WERI-Rb-1 (cell line): ENCODE data around the gene FAM234B.
A peak's percentile ranks its signal among the peaks of the same experiment; 100 is the strongest.

Experiments
- DNase-seq: peaks from one replicate; pipeline ENCODE4 v3.0.0-alpha.2; 2020
- H3K27ac ChIP-seq: fragments of 250-450 bp; sonication (Bioruptor Pico); 2 replicates; pipeline ENCODE4 v1.5.1; 2020; ENCODE audit warnings: mild to moderate bottlenecking, moderate library complexity
- H3K27me3 ChIP-seq: fragments of 250-450 bp; sonication (Bioruptor Pico); 2 replicates; pipeline ENCODE4 v1.5.1; 2021; ENCODE audit warnings: mild to moderate bottlenecking, low read depth, moderate library complexity; ENCODE audit not compliant: insufficient read depth, severe bottlenecking
- H3K36me3 ChIP-seq: fragments of 250-450 bp; sonication (Bioruptor Pico); 2 replicates; pipeline ENCODE4 v1.5.1; 2020; ENCODE audit warnings: mild to moderate bottlenecking, moderate library complexity
- H3K4me3 ChIP-seq: 2 replicates; pipeline ENCODE4 v1.5.1; 2011; ENCODE audit warnings: low read depth, mild to moderate bottlenecking, control low read depth, low read length
- H3K9me3 ChIP-seq: fragments of 250-450 bp; sonication (Bioruptor Pico); 2 replicates; pipeline ENCODE4 v1.5.1; 2021; ENCODE audit warnings: mild to moderate bottlenecking, moderate library complexity; ENCODE audit not compliant: severe bottlenecking
- CTCF ChIP-seq: IDR thresholded peaks from 2 replicates; pipeline ENCODE4 v1.5.1; 2011; ENCODE audit warnings: low read depth, mild to moderate bottlenecking, control low read depth, inconsistent platforms, low read length

The FAM234B gene

GRCh38 chr12:13008741-13009380 is 35.3 kb upstream of the FAM234B start:
- no peaks in the 10 kb centered on the region for H3K9me3 ChIP-seq
- H3K36me3 ChIP-seq = no peaks in the 10 kb centered on the region
- H3K27ac ChIP-seq = no peak overlapping the region
- DNase-seq = no peak
- TF ChIP-seq CTCF = no peak
- no peaks in the 10 kb centered on the region for H3K27me3 ChIP-seq
- H3K4me3 ChIP-seq = no peak overlapping the region

GRCh38 chr12:13011098-13011497 is 33.1 kb upstream of the FAM234B start:
- Histone ChIP-seq H3K36me3 (no peaks in the 10 kb centered on the region), H3K27ac (no peak overlapping the region), H3K4me3 (no peak overlapping the region), H3K27me3 (no peaks in the 10 kb centered on the region), H3K9me3 (no peaks in the 10 kb centered on the region)
- no peak for DNase-seq
- no peak for TF ChIP-seq CTCF

GRCh38 chr12:13022851-13023271 is 21.3 kb upstream of the FAM234B start:
- Histone ChIP-seq H3K27me3 (no peaks in the 10 kb centered on the region), H3K36me3 (no peaks in the 10 kb centered on the region)

GRCh38 chr12:13023811-13024530 is 20.2 kb upstream of the FAM234B start:
- Histone ChIP-seq H3K36me3 (no peaks in the 10 kb centered on the region), H3K9me3 (peaks cover 7% of the 10 kb centered on the region), H3K4me3 (no peak overlapping the region), H3K27ac (no peak overlapping the region), H3K27me3 (no peaks in the 10 kb centered on the region)
- TF ChIP-seq CTCF = no peak
- DNase-seq = no peak

More at GRCh38 chr12:13022851-13023271, 21.3 kb upstream of the FAM234B start:
- TF ChIP-seq CTCF = no peak
- Histone ChIP-seq H3K9me3 (peaks cover 7% of the 10 kb centered on the region), H3K4me3 (no peak overlapping the region), H3K27ac (peak overlapping the region; percentile 55)
- no peak for DNase-seq

- H3K4me3 ChIP-seq = no peak overlapping the region
- no peak for DNase-seq
- no peak for TF ChIP-seq CTCF
- no peak overlapping the region for H3K27ac ChIP-seq
- H3K36me3 ChIP-seq = no peaks in the 10 kb centered on the region
- peaks cover 7% of the 10 kb centered on the region for H3K9me3 ChIP-seq
- no peaks in the 10 kb centered on the region for H3K27me3 ChIP-seq
Observed at GRCh38 chr12:13024531-13024916, 19.7 kb upstream of the FAM234B start.
